CD4-positive, alpha-beta memory T cell (primary cell): ENCODE measurements around the gene HEBP2. TPM values are rescaled to one million over a fixed set of nuclear protein-coding genes. Genes with fewer than 3 reads are reported as not detected.
A peak's percentile ranks its signal among the peaks of the same experiment; 100 is the strongest.

Experiments used
- CTCF ChIA-PET: fragments of 350-600 bp; sonication (Branson Sonifier 250); formaldehyde crosslinking; loops from one replicate; lab custom pipeline; 2021; ENCODE audit warnings: inconsistent platforms; ENCODE audit not compliant: partially characterized antibody; lab: Charles Lee
- POLR2A ChIA-PET: fragments of 350-600 bp; sonication (Branson Sonifier 250); formaldehyde crosslinking; loops from one replicate; lab custom pipeline; 2021; ENCODE audit not compliant: partially characterized antibody; lab: Charles Lee
- DNase-seq, 5 donors: peaks; one replicate each; pipeline versions ENCODE4 v3.0.0 to v3.0.0-alpha.2; 2020 to 2022; ENCODE audit warnings: mixed read lengths in 1 of 5
- H3K27ac ChIP-seq: one replicate; pipeline ENCODE4 v1.7.0; 2013; ENCODE audit warnings: low read depth, low read length
- H3K27me3 ChIP-seq: 2 replicates; pipeline ENCODE4 v1.7.0; 2013; ENCODE audit warnings: mild to moderate bottlenecking, low read length, moderate library complexity; ENCODE audit not compliant: insufficient read depth
- H3K36me3 ChIP-seq: 2 replicates; pipeline ENCODE4 v1.7.0; 2013; ENCODE audit warnings: mild to moderate bottlenecking, low read length, moderate library complexity; ENCODE audit not compliant: insufficient read depth
- H3K4me1 ChIP-seq: 2 replicates; pipeline ENCODE4 v1.7.0; 2013; ENCODE audit warnings: mild to moderate bottlenecking, low read length, moderate library complexity; ENCODE audit not compliant: insufficient read depth
- H3K4me3 ChIP-seq, 2 donors: one replicate each; pipeline ENCODE4 v1.7.0; 2013; ENCODE audit warnings: low read length in 2 of 2, mild to moderate bottlenecking in 1 of 2
- H3K9me3 ChIP-seq, 2 donors: one replicate each; pipeline ENCODE4 v1.7.0; 2013; ENCODE audit warnings: low read length in 2 of 2, control low read depth in 1 of 2; ENCODE audit not compliant: control insufficient read depth in 1 of 2
- H3K27ac Mint-ChIP-seq, 7 donors: one replicate each; pipeline ENCODE4 v1.8.0; 2020 to 2021; ENCODE audit warnings: mixed read lengths in 7 of 7, mild to moderate bottlenecking in 6 of 7, inconsistent platforms in 3 of 7, moderate library complexity in 3 of 7
- H3K27me3 Mint-ChIP-seq, 2 donors: one replicate each; pipeline ENCODE4 v1.8.0; 2020 to 2021; ENCODE audit warnings: mixed read lengths in 2 of 2
- H3K36me3 Mint-ChIP-seq, 2 donors: one replicate each; pipeline ENCODE4 v1.8.0; 2020 to 2021; ENCODE audit warnings: mixed read lengths in 2 of 2, inconsistent platforms in 1 of 2, mild to moderate bottlenecking in 1 of 2
- H3K4me1 Mint-ChIP-seq, 4 donors: one replicate each; pipeline ENCODE4 v1.8.0; 2020 to 2021; ENCODE audit warnings: mixed read lengths in 4 of 4, mild to moderate bottlenecking in 1 of 4
- H3K4me3 Mint-ChIP-seq, 8 donors: one replicate each; pipeline ENCODE4 v1.8.0; 2020 to 2021; ENCODE audit warnings: mixed read lengths in 8 of 8, mild to moderate bottlenecking in 7 of 8, moderate library complexity in 6 of 8, inconsistent platforms in 3 of 8
- H3K9me3 Mint-ChIP-seq, 8 donors: one replicate each; pipeline ENCODE4 v1.8.0; 2020 to 2021; ENCODE audit warnings: mixed read lengths in 8 of 8, mild to moderate bottlenecking in 5 of 8, inconsistent platforms in 3 of 8, moderate library complexity in 1 of 8
- intact Hi-C: fragments of 100-400 bp; cut with micrococcal nuclease; formaldehyde crosslinking; loops from one replicate; pipeline ENCODE4 v1.15.1; 2023
- polyA plus RNA-seq, 2 donors: library from polyadenylated mRNA; unstranded; fragments of 300-500 nt; fragmentation: Illumina TruSeq; gene quantifications; one replicate each; pipeline ENCODE4 v1.2.3, GENCODE V29; 2021
- total RNA-seq, 2 experiments: library from RNA; stranded (reverse); gene quantifications; one replicate each; pipeline ENCODE4 v1.2.3, GENCODE V29; 2021

Gene HEBP2
- total and polyA plus RNA-seq, 4 experiments from 2014 or later, result 47.2 to 52.7 (median 48.8) TPM

DNA sequence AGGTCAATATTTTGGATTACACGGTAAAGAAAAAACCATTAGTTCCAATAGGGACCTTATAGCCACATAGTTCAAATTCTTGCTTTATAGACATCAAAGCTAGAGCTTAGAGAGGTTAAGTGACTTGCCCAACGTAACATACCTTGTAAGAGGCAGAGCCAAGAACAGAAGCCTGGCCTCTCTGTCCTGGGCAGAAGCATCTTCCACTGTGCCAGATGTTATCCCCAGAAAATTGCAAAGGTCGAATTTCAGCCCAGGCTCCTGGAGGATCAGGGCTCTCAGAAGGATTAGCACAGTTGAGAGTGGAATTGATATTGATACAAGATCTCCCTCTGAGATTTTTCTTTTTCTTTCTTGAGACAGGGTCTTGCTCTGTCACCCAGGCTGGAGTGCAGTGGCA lies 20.2 kb upstream of the HEBP2 start:
- intact Hi-C loops, result no loop called here
- H3K36me3 ChIP-seq, result no peaks in the 10 kb centered on the region
- POLR2A ChIA-PET, result no interaction called here
- H3K4me3 Mint-ChIP-seq, result no peak overlapping the region
- H3K4me1 Mint-ChIP-seq, result no peaks in the 10 kb centered on the region
- H3K4me1 ChIP-seq, result no peaks in the 10 kb centered on the region
- H3K4me3 ChIP-seq, result no peak overlapping the region
- CTCF ChIA-PET, result no interaction called here
- no peaks in the 10 kb centered on the region for H3K27me3 ChIP-seq
- no peaks in the 10 kb centered on the region for H3K9me3 ChIP-seq
- H3K9me3 Mint-ChIP-seq, result no peaks in the 10 kb centered on the region
- DNase-seq, result no peak
- no peak overlapping the region for H3K27ac ChIP-seq
- H3K36me3 Mint-ChIP-seq, result no peaks in the 10 kb centered on the region
- peaks cover 2 to 9% of the 10 kb centered on the region in 2 donors for H3K27me3 Mint-ChIP-seq
- no peak overlapping the region for H3K27ac Mint-ChIP-seq

- intact Hi-C loops, result no loop called here
- CTCF ChIA-PET, result no interaction called here
- no peak for DNase-seq
- Histone ChIP-seq H3K4me1 (no peaks in the 10 kb centered on the region), H3K27ac (no peak overlapping the region), H3K4me3 (no peak overlapping the region), H3K27me3 (no peaks in the 10 kb centered on the region), H3K36me3 (no peaks in the 10 kb centered on the region), H3K9me3 (no peaks in the 10 kb centered on the region)
- H3K4me3 Mint-ChIP-seq, result no peak overlapping the region
- H3K27ac Mint-ChIP-seq, result no peak overlapping the region
- H3K4me1 Mint-ChIP-seq, result no peaks in the 10 kb centered on the region
- no peaks in the 10 kb centered on the region for H3K36me3 Mint-ChIP-seq
- no peaks in the 10 kb centered on the region for H3K9me3 Mint-ChIP-seq
- POLR2A ChIA-PET, result no interaction called here
- peaks cover 11 to 14% of the 10 kb centered on the region in 2 donors for H3K27me3 Mint-ChIP-seq
Measured at GRCh38 chr6:138386897-138387296, 17.1 kb upstream of the HEBP2 start.

DNA sequence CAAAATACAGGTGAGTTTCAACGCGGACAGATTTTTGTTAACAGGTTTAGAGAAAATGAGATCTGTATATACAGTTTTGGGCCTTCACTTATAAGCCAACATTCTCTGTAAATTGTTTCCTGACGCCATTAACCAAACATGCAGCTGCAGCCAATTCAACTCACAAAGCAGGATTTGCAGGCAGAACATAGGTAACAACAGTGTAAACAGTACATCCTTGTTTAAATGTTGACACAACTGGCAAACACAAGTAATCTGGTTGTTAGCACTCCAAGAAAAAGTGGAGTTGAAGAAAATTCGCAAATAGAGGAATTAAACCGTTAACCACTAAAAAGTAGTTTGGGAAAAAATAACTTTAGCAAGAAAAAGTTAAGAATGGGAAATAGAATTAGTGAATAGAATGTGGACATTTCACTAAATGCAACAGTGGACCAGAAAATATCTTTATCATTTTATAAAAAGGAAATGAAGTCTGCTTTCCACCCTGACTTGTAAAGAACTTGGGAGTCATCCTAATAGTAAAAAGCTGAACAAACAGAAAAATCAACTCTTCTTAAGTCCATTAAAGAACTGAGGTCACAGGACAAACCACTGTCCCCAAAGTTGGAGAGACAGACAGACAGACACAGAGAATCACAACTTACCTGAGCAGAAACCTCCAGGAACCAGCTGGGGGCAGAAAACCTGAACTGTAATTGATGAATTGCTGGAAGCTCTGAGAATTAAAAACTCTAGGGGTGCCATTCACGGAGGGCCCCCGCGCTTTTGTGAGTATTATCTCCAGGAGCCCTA lies 16.2 kb upstream of the HEBP2 start:
- H3K4me3 Mint-ChIP-seq, result no peak overlapping the region
- no peaks in the 10 kb centered on the region for H3K4me1 Mint-ChIP-seq
- no peaks in the 10 kb centered on the region for H3K36me3 Mint-ChIP-seq
- no peak overlapping the region for H3K27ac Mint-ChIP-seq
- no peaks in the 10 kb centered on the region for H3K9me3 ChIP-seq
- no peak overlapping the region for H3K4me3 ChIP-seq
- H3K27me3 ChIP-seq, result no peaks in the 10 kb centered on the region
- no peak overlapping the region for H3K27ac ChIP-seq
- H3K27me3 Mint-ChIP-seq, result peaks cover 10 to 12% of the 10 kb centered on the region in 2 donors
- intact Hi-C loops, result no loop called here
- DNase-seq, result no peak
- POLR2A ChIA-PET, result no interaction called here
- no peaks in the 10 kb centered on the region for H3K36me3 ChIP-seq
- no peaks in the 10 kb centered on the region for H3K4me1 ChIP-seq
- no peaks in the 10 kb centered on the region for H3K9me3 Mint-ChIP-seq
- CTCF ChIA-PET, result interaction anchor here (1.0 kb wide), 1 partner anchor 130 kb away, joined by 3 read pairs; no protein-coding TSS in a partner anchor

- CTCF ChIA-PET, result no interaction called here
- no peak for DNase-seq
- no peaks in the 10 kb centered on the region for H3K4me1 Mint-ChIP-seq
- H3K27ac ChIP-seq, result no peak overlapping the region
- no peaks in the 10 kb centered on the region for H3K36me3 Mint-ChIP-seq
- no peaks in the 10 kb centered on the region for H3K27me3 ChIP-seq
- H3K4me3 Mint-ChIP-seq, result no peak overlapping the region
- H3K36me3 ChIP-seq, result no peaks in the 10 kb centered on the region
- H3K4me1 ChIP-seq, result no peaks in the 10 kb centered on the region
- POLR2A ChIA-PET, result no interaction called here
- no peak overlapping the region for H3K4me3 ChIP-seq
- H3K27ac Mint-ChIP-seq, result peak overlapping the region in 1 of 7 donors; percentile 9
- no peaks in the 10 kb centered on the region for H3K9me3 ChIP-seq
- intact Hi-C loops, result no loop called here
- no peaks in the 10 kb centered on the region for H3K9me3 Mint-ChIP-seq
- H3K27me3 Mint-ChIP-seq, result peaks cover 8 to 12% of the 10 kb centered on the region in 2 donors
Measured at GRCh38 chr6:138389551-138389950, 14.5 kb upstream of the HEBP2 start.

DNA sequence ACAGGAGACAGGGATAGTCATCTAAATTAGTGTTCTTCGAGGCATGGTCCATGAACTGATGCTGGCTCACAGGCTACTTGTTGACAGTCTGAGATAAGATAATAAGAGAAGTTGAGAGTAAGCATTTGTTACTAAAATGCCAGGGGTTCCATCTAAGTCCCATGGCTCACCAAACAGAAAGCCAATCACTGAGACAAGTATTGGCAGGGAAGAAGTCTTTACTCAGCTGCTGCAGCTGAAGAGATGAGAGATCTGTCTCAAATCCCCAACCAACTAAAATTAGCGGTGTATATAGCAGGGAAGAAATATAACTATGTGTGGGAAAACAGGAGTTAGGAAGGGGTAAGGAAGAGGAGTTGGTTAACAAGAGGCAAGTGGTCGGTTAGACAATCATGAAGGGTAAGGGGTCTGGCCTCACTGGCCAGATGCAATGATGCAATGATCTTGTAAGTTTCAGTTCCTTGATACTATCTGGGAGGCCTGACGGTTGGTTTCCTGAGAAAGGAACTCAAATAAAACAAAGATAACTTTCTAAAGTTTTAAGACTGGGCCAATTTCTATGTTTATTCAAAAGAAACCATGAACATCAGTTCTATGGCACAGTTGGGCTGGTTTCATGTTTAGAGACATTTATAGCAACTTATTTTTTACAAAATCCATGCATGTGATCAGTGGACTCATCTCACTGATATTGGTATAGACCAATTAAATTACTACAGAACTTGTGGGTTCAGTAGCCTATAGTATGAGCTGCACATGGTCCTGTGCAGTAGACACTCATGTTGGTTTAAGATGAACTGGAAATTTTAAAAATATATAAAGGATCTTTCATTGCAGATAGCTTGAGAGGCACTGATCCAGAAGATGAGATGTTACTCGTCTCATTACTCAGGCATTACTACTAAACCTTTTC lies 9.9 kb upstream of the HEBP2 start:
- Mint-ChIP-seq H3K4me3 (no peak overlapping the region), H3K36me3 (no peaks in the 10 kb centered on the region), H3K27me3 (peaks cover 2 to 8% of the 10 kb centered on the region in 2 donors), H3K4me1 (no peaks in the 10 kb centered on the region), H3K27ac (no peak overlapping the region), H3K9me3 (no peaks in the 10 kb centered on the region)
- Histone ChIP-seq H3K9me3 (no peaks in the 10 kb centered on the region), H3K27me3 (no peaks in the 10 kb centered on the region), H3K4me3 (no peak overlapping the region), H3K4me1 (no peaks in the 10 kb centered on the region), H3K36me3 (no peaks in the 10 kb centered on the region), H3K27ac (no peak overlapping the region)
- no peak for DNase-seq
- CTCF ChIA-PET, result interaction anchor here (1.0 to 1.8 kb wide), 3 partner anchors 9 to 124 kb away, joined by 3 to 6 read pairs (median 6); no protein-coding TSS in a partner anchor
- POLR2A ChIA-PET, result no interaction called here
- intact Hi-C loops, result no loop called here

- no peak for DNase-seq
- no peaks in the 10 kb centered on the region for H3K36me3 Mint-ChIP-seq
- no peaks in the 10 kb centered on the region for H3K4me1 Mint-ChIP-seq
- Histone ChIP-seq H3K4me3 (no peak overlapping the region), H3K27ac (no peak overlapping the region), H3K9me3 (no peaks in the 10 kb centered on the region), H3K4me1 (no peaks in the 10 kb centered on the region), H3K36me3 (no peaks in the 10 kb centered on the region), H3K27me3 (no peaks in the 10 kb centered on the region)
- ChIA-PET CTCF (no interaction called here), POLR2A (no interaction called here)
- H3K9me3 Mint-ChIP-seq, result no peaks in the 10 kb centered on the region
- H3K4me3 Mint-ChIP-seq, result no peak overlapping the region
- H3K27me3 Mint-ChIP-seq, result peaks cover 0 to 5% of the 10 kb centered on the region in 2 donors
- H3K27ac Mint-ChIP-seq, result no peak overlapping the region
- intact Hi-C loops, result no loop called here
Measured at GRCh38 chr6:138396709-138397108, 7.3 kb upstream of the HEBP2 start.
